Mesodermal cell (in vitro differentiated cells): Measurements from ENCODE around the gene CREB3L1.
A peak's percentile ranks its signal among the peaks of the same experiment; 100 is the strongest.

Source experiments
- H3K27ac ChIP-seq: 2 replicates; pipeline ENCODE4 v1.7.0; 2013; ENCODE audit warnings: mild to moderate bottlenecking, low read depth, low read length, moderate library complexity; ENCODE audit not compliant: severe bottlenecking
- H3K36me3 ChIP-seq: 2 replicates; pipeline ENCODE4 v1.7.1; 2013; ENCODE audit warnings: mild to moderate bottlenecking, low read length, moderate library complexity; ENCODE audit not compliant: control insufficient read depth, insufficient read depth
- H3K4me1 ChIP-seq: one replicate; pipeline ENCODE4 v1.7.1; 2013; ENCODE audit warnings: mild to moderate bottlenecking, low read length; ENCODE audit not compliant: insufficient read depth, control insufficient read depth, poor library complexity, severe bottlenecking
- H3K4me3 ChIP-seq: 2 replicates; pipeline ENCODE4 v1.7.0; 2013; ENCODE audit warnings: low read length, control low read depth, mild to moderate bottlenecking; ENCODE audit not compliant: insufficient read depth, poor library complexity, severe bottlenecking; ENCODE audit errors: extremely low read depth
- H3K9me3 ChIP-seq: 2 replicates; pipeline ENCODE4 v1.7.1; 2013; ENCODE audit warnings: mild to moderate bottlenecking, low read length, moderate library complexity; ENCODE audit not compliant: control insufficient read depth
- WGBS, 2 experiments: methylation state at CpG; one replicate each; pipeline ENCODE4 v1.1.5; 2013; ENCODE audit warnings: missing lambda C conversion rate in 2 of 2; ENCODE audit not compliant: insufficient coverage in 2 of 2; 5-methylcytosine and 5-hydroxymethylcytosine counted together

The CREB3L1 gene

GRCh38 chr11:46330563-46331281, 53.3 kb downstream of the CREB3L1 start:
- WGBS, 2 experiments, result 7 to 25% methylated on average over 5 to 8 of the region's 11 CpGs
- no peaks in the 10 kb centered on the region for H3K36me3 ChIP-seq
- peak overlapping the region; percentile 29 for H3K27ac ChIP-seq
- no peak overlapping the region for H3K4me3 ChIP-seq
- H3K4me1 ChIP-seq, result peaks cover 15% of the 10 kb centered on the region
- H3K9me3 ChIP-seq, result no peaks in the 10 kb centered on the region

DNA sequence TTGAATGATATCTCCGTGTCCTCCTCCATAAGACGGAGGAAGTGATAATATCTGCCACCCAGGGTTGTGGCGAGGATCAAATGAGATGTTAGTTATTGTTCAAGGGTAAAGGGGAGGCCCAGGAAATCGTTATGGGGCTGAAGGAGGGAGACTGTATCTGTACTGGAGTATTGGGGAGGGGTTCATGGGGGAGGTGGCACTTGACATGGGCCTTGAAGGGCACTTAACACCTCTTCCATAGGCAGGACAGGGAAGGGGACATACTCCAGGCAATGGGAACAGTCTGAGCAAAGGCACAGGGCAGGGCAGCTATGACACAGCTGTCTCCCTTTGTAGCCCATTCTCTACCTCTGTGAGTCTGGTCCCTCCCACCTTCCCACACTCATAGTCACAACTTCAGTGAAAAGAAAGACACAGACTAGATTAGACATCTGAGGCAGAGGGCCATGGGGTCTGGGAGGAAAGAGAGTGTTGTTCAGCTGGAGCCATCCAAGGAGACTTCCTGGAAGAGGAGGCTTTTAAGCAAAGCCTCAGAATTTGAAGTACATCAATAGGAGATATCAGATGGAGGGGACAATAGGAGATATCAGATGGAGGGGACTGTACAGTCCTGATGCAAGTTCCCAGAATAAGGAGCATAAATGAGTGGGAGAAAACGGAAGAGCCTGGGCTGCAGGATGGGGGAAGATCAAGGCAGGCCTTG, 54.0 kb downstream of the CREB3L1 start:
- Histone ChIP-seq H3K36me3 (no peaks in the 10 kb centered on the region), H3K4me3 (no peak overlapping the region), H3K4me1 (peaks cover 22% of the 10 kb centered on the region), H3K27ac (no peak overlapping the region), H3K9me3 (no peaks in the 10 kb centered on the region)
- 80 to 89% methylated on average over 3 to 5 of the region's 5 CpGs for WGBS, 2 experiments

GRCh38 chr11:46332093-46332567, 54.7 kb downstream of the CREB3L1 start:
- Histone ChIP-seq H3K4me3 (peak overlapping the region; percentile 39), H3K9me3 (no peaks in the 10 kb centered on the region), H3K36me3 (no peaks in the 10 kb centered on the region), H3K27ac (no peak overlapping the region), H3K4me1 (peaks cover 28% of the 10 kb centered on the region)
- 16 to 24% methylated on average over 8 of the region's 8 CpGs for WGBS, 2 experiments

DNA sequence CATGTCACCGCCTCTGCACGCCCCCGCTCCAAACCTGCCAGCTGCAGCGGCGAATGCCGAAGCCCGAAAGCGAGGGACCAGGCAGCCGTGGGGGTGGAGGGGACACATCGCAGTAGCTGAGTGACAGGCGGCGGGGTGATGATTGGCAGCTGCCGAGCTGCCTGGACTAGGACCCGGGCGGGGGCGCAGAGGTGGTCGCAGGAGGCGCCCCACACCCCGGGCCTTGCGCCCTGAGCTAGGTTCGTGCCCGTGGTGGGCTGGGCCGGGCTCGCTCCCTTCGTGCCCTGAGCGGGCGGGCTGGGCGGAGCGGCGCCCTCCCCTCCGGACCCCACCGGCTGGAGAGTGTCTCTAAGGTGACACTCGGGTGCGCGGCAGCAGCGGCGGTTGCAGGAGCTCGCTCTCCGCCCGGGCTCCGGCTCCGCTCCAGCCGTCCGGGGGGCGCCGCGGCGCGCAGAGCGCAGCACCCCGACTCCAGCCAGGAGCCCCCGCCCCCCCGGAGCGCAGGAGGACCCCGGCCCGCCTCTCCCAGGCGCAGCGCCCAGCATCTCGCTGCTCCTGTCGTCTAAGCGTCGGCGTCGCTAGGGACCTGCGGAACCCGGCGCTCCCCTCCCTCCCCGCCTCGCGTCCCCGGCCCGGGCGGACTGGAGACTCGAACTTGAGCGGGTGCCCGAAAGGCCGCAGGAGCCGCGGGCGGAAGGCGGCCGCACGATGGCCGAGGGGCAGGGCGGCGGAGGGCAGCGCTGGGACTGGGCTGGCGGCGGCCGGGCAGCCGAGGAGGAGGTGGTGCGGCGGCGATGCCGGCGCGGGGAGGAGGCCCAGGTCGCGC, 55.3 kb downstream of the CREB3L1 start:
- Histone ChIP-seq H3K4me3 (peak overlapping the region; percentile 39), H3K9me3 (no peaks in the 10 kb centered on the region), H3K4me1 (peaks cover 34% of the 10 kb centered on the region), H3K36me3 (no peaks in the 10 kb centered on the region), H3K27ac (no peak overlapping the region)
- 0 to 2% methylated on average over 35 to 82 of the region's 99 CpGs for WGBS, 2 experiments

DNA sequence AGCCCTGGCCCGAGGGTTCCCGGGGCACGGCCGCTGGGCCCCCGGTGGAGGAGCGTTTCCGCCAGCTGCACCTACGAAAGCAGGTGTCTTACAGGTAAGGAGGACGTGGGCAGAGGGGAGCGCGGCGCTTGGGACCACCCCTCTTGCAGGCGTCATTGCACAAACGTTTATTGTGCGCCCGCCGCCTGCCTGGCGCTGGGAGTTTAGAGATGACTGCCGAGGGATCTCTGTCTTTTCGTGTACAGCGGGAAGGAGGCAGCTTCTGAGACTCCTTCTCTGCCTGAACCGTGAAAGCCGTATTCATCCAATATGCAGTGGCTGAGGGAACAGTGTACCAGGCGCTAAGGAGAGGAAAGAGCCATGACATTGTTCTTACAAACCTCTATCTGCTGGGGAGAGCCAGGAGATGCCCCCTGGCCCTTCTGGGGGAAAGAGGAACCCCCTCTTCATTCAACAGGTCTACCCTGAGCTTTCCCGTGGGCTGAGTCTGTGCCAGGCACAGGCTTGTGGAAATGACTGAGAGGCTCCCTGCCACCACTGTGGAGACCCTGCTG, 56.0 kb downstream of the CREB3L1 start:
- 10 to 12% methylated on average over 22 to 24 of the region's 25 CpGs for WGBS, 2 experiments
- peak overlapping the region; percentile 39 for H3K4me3 ChIP-seq
- no peaks in the 10 kb centered on the region for H3K9me3 ChIP-seq
- H3K36me3 ChIP-seq, result no peaks in the 10 kb centered on the region
- peaks cover 41% of the 10 kb centered on the region for H3K4me1 ChIP-seq
- no peak overlapping the region for H3K27ac ChIP-seq

DNA sequence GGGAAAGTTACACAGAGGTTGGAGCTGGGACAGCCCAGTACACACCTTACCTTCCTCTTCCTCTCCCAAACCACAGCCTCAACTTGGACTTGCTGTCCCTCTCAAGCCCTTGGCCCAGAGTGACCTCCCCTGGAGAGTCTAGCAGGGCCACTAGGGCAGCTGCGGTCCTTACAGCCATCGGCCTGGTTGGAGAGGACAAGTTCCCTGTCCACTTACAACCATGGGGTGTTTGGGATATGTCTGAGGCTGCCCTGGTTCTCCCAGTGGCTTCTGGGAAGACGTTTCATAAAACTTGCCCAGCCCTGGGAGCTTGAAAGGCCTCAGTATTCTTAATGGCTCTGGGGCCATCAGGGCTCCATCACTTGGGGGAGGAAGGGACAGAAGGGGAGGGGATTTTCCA, 56.7 kb downstream of the CREB3L1 start:
- Histone ChIP-seq H3K36me3 (no peaks in the 10 kb centered on the region), H3K27ac (no peak overlapping the region), H3K4me1 (peaks cover 47% of the 10 kb centered on the region), H3K4me3 (no peak overlapping the region), H3K9me3 (no peaks in the 10 kb centered on the region)
- WGBS, 2 experiments, result 88 to 100% methylated on average over 1 to 2 of the region's 3 CpGs

DNA sequence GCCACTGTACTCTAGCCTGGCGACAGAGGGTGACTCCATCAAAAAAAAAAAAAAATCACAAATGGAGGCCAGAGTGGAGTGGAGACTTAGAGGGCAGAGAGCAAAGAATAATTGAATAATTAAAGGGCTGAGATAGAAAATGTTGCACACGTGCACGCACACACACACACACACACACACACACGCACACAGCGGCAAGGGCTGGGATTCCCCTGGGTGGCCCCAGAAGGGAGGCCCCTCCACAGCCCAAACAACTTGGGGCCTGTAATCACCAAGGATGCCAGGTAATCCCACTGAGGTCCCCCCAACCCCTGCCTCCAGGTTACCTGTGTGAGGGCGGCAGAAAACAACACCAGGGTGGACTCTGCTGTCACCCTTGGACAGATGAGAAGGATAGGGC, 57.8 kb downstream of the CREB3L1 start:
- H3K9me3 ChIP-seq, result no peaks in the 10 kb centered on the region
- H3K36me3 ChIP-seq, result no peaks in the 10 kb centered on the region
- 90 to 92% methylated on average over 2 to 5 of the region's 6 CpGs for WGBS, 2 experiments
- no peak overlapping the region for H3K27ac ChIP-seq
- no peak overlapping the region for H3K4me3 ChIP-seq
- H3K4me1 ChIP-seq, result peaks cover 50% of the 10 kb centered on the region

GRCh38 chr11:46335890-46336562, 58.6 kb downstream of the CREB3L1 start:
- Histone ChIP-seq H3K36me3 (no peaks in the 10 kb centered on the region), H3K27ac (peak overlapping the region; percentile 23), H3K4me1 (peaks cover 42% of the 10 kb centered on the region), H3K4me3 (no peak overlapping the region), H3K9me3 (no peaks in the 10 kb centered on the region)
- 79 to 83% methylated on average over 9 to 11 of the region's 11 CpGs for WGBS, 2 experiments

GRCh38 chr11:46336563-46337180, 59.2 kb downstream of the CREB3L1 start:
- no peaks in the 10 kb centered on the region for H3K36me3 ChIP-seq
- H3K4me3 ChIP-seq, result no peak overlapping the region
- H3K27ac ChIP-seq, result no peak overlapping the region
- 90 to 96% methylated on average over 11 to 12 of the region's 12 CpGs for WGBS, 2 experiments
- H3K9me3 ChIP-seq, result no peaks in the 10 kb centered on the region
- peaks cover 45% of the 10 kb centered on the region for H3K4me1 ChIP-seq
